Measurements from ENCODE around the gene GPX1.
"Not testable (repeated sequence)": the region's sequence is repeated elsewhere in the genome, so short reads cannot be mapped to it uniquely, and the experiment has no call there.

GPX1 gene

DNA sequence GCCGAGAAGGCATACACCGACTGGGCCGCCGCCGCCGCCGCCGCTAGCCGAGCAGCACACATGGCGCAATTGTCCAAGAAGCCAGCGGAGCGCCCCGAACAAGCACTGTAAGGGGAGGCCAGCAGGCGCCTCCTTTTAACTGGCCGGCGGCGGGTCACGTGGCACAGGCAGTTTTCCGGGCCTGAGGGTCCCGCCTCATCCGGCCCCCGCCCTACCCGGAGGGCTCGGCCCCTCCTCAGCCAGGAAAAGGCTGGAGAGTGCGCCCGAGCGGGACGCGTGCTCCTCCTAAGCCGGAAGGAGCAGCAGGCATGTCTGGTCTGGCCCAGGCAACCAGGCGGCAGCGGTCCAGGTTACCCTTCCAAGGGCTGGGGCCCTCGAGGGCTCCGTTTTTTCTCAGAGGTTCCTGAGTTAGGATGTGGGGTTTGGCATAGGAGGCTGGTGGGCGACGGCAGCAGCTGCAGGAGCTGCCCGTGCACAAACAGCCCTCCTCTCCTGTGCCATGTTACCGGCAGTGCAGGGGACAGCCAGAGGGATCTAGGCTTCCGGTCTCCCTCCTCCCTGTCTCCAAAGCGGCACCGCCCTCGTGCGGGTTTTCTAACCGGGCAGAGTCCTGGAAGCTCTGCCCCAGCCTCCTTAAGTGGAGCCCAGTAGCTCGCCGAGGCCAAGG is at the start of gene GPX1:
Gene GPX1, minus strand, starts transcription at position 137 of the 667 bp plus-strand sequence. Its CDS starts 75 bp downstream, at position 62.
- DNase-seq (ENCODE audit: low read depth), result peak; percentile 83

DNA sequence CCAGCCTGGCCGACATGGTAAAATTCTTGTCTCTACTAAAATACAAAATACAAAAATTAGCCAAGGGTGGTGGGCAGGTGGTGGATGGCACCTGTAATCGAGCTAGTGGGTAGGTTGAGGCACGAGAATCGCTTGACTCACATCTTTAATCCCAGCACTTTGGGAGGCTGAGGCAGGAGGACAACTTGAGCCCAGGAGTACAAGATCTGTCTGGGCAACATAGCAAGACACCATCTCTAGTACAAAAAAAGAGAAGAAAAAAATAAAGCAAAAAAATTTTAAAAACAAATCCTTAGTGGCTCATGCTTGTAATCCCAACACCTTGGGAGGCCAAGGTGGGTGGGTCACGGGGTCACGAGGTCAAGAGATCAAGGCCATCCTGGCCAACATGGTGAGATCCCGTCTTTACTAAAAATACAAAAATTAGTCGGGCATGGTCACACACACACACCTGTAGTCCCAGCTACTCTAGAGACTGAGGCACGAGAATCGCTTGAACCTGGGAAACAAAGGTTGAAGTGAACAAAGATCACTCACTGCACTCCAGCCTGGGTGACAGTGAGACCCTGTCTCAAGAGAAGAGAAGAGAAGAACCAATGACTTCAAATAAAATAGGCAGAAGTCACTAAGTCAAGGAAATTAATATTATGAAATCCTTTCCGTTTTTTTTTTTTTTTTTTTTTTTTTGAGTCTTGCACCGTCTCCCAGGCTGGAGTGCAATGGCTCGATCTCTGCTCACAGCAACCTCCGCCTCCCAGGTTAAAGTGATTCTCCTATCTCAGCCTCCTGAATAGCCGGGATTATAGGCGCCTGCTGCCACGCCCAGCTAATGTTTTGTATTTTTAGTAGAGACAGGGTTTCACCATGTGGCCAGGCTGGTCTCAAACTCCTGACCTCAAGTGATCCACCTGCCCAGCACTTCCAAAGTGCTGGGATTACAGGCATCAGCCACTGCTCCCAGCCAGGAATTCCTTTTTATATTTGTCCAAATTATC is 48.7 kb upstream of the GPX1 start:
- no peak for DNase-seq (ENCODE audit: low read depth)

DNA sequence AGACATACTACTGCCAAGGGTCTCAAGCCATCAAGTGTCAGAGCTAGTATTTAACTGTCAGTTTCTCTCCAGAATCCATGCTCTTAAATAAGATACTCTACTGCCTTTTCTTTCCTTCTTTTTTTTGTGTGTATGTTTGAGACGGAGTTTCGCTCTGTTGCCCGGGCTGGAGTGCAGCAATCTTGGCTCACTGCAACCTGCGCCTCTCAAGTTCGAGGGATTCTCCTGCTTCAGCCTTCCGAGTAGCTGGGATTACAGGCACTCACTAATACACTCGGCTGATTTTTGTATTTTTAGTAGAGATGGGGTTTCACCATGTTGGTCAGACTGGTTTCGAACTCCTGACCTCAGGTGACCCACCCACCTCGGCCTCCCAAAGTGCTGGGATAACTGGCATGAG is 47.4 kb upstream of the GPX1 start:
- DNase-seq (ENCODE audit: low read depth), result not testable (repeated sequence)

DNA sequence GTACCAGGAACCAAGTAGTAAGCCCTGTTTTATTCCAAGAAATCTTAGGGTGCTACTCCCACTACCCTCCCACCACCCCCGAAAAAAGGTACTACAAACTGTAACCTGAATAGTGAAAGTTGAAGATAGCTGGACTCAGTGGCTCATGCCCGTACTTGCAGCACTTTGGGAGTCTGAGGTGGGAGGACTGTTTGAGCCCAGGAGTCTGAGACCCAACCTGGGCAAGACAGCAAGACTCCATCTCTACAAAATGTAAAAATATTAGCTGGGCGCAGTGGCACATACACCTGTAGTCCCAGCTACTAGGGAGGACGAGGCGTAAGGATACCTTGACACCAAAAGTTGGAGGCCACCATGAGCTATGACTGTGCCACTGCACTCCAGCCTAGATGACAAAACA is 45.7 kb upstream of the GPX1 start:
- no peak for DNase-seq (ENCODE audit: low read depth)

DNA sequence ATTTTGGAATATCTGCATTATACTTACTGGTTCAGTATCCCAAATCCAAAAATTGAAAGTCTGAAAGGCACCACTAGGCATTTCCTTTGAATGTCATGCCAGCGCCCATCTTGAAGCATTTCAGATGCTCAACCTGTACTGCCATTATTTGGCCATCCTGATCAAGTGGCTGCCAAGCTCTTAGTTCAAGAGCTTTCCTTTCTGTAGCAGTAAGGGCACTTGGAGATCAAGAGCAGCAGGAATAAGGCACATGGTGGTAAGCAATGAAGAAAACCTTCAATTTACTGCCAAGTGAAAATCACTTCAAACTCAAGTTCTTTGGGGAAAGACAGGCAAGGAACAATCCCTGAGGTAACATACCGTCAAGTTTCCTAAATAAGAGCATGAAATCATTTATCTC is 43.6 kb upstream of the GPX1 start:
- no peak for DNase-seq (ENCODE audit: low read depth)

DNA sequence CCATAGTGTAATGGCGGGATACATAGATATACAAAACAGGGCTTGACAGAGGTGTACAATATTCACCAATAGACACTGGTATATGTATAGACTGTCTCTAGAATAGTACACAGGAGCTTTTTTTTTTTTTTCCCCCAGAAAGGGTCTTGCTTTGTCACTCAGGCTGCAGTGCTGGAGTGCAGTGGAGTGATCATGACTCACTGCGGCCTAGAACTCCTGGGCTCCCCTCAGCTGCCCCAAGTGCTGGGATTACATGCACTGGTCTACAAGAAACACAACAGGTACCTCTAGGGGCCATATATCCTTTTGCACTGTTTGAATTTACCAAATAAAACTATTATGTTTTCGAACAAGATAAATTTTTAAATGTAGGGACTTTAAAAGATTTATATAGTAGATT is 41.3 kb upstream of the GPX1 start:
- DNase-seq (ENCODE audit: low read depth), result no peak

DNA sequence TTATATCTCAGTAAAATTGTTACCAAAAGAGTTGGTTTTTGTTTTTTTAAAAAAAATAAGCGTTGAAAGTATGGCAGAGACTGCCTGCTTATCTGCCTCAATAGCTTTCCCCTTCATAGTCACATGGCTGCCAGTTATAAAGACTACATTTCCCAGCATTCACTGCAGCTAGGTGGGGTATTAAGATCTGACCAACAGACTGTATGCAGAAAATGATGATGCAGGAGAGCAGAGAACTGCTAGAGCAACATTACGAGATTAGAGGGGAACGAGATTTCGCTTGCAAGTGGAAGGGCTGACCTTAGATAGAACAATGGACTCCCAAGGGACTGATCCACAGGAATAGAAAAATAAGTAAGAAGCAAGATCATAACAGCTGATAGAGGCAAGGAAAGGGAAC is 39.3 kb upstream of the GPX1 start:
- no peak for DNase-seq (ENCODE audit: low read depth)

DNA sequence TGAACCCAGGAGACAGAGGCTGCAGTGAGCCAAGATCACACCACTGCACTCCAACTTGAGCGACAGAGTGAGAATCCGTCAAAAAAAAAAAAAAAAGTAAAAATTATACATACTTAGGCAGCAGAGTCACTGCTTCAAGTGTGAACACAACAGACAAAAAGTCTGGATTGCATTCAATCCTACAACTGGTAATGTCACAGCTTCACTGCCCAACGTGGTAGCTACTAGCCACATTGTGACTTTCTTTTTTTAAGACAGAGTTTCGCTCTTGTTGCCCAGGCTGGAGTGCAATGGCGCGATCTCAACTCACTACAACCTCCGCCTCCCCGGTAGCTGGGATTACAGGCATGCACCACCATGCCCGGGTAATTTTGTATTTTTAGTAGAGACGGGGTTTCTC is 33.2 kb upstream of the GPX1 start:
- DNase-seq (ENCODE audit: low read depth), result not testable (repeated sequence)

DNA sequence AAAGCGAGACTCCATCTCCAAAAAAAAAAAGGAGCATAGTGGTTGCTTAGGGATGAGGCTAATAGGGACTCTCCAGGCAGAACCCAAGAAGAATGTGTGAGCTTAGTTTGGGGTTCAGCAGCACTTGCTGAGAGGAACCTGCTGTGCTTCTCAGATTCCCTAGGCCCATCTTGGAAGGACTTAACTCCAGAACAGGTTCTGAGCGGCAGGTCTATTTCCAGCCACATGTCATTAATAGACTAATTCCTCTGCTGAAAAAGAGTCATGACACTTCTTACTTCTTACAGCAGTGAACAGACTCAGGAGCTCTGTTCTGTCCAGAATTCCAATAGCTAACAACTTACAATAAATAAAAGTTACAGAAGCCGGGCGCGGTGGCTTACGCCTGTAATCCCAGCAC is 31.1 kb upstream of the GPX1 start:
- no peak for DNase-seq (ENCODE audit: low read depth)

DNA sequence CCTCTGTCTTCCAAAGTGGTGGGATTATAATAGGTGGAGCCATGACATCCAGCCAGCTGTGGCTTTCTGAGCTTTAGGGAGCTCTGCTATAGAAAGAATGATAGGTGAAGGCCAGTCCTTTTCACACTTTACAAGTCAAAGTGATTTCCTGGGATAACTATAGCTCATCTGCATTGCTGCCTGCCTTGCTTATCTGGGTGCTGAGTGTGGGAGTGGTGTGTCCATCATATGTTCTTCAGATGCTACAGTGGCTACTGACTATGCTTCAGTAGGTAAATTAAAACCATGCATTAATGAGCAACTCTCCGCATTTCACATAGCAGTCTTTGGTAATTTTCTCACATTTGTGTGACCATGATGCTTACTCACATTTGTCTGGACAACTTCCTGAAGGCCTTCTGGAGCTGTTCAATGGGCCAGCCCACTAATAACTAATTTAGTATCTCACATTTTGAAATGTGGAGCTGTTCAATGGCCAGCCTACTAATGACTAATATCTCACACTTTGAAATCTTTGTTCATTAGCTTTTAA is 30.2 kb upstream of the GPX1 start:
- no peak for DNase-seq (ENCODE audit: low read depth)

GRCh38 chr3:49387721-49388120 is 29.6 kb upstream of the GPX1 start:
- no peak for DNase-seq (ENCODE audit: low read depth)

DNA sequence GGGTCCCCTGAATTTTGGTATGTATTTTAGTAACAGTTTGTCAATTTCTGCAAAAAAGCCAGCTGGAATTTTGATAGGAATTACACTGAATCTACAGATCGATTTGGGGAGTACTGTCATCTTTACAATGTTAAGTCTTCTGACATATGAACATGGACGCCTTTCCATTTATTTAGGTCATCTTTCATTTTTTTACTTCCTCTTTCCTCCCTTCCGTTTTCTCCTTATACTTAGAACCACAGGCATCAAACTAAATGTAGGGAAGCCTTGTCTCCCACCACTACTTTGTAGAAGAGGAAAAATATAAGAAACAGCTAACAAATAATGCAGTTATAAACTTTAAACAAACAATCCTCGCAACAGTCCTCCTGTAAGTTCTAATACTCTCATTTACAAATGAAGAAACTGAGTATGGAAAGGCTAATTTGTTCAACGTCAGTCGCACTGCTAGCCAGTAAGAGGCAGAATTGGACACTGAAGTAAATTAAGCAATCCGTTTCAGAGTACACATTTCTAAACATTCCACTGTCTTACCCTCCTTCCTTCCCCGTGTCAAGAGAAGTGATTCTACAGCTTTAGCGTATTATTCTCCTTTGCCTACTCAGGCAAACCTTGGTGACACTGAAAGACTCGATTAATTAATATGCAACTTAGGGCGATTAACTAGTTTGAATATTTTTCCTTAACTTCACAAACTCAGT is 28.1 kb upstream of the GPX1 start:
- DNase-seq (ENCODE audit: low read depth), result no peak

GRCh38 chr3:49385617-49386016 is 27.5 kb upstream of the GPX1 start:
- no peak for DNase-seq (ENCODE audit: low read depth)

DNA sequence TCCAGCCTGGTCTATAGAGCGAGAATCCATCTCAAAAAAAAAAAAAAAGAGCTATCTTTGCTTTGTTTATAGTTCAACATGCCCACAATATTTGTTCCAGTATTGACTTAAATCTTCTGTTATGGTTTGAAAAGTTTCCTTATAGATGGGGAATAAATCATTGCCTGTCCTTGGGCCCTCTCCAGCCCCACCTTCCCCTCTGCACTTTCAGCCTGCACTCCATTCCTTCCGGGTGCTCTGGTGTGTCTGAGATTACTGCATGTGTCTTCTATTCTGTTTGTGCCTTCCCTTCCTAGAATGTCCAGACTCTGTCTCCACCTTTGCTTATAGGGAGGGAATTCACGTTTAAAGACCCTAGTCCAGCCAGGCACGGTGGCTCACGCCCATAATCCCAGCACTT is 25.2 kb upstream of the GPX1 start:
- no peak for DNase-seq (ENCODE audit: low read depth)

- DNase-seq (ENCODE audit: low read depth), result no peak
These were observed 20.2 kb upstream of the GPX1 start for GRCh38 chr3:49378249-49378895.

DNA sequence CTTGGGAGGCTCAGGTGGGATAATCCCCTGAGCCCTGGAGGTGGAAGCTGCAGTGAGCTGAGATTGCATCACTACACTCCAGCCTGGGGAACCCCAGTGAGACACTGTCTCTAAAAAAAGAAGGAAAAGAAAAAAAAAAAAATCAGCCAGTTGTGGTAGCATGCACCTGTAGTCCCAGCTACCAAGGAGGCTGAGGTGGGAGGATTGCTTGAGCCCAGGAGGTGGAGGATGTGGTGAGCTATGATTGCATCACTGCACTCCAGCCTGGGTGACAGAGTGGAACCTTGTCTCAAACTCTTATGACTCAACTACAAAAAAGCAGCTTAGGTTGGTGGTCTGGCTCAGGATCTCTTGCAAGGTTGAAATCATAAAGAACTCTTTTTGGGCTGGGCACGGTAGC is 19.3 kb upstream of the GPX1 start:
- DNase-seq (ENCODE audit: low read depth), result peak; percentile 30

- no peak for DNase-seq (ENCODE audit: low read depth)
These were observed 13.8 kb upstream of the GPX1 start for GRCh38 chr3:49371946-49372345.

- no peak for DNase-seq (ENCODE audit: low read depth)
These were observed 12.6 kb upstream of the GPX1 start for GRCh38 chr3:49370585-49371290.

DNA sequence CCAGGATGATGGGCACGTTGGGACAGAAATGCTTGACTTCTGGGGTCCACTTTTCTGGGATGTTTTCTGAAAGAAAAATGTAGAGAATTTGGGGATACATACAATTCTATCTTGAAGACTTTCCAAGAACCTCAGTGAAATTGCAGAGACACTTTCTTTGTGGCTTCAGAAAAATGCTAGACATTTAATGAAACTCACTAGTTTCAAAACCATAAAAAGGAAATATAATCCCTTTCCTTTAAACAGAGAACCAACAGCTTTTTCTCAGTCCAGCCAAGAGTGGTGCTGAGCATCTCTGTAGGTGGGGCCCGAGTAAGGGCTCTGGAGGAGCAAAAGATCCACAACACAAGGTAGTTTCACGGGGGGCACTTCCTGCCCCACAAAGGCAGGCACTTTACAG is 4.4 kb upstream of the GPX1 start:
- DNase-seq (ENCODE audit: low read depth), result no peak

GRCh38 chr3:49359623-49360022 is 1.5 kb upstream of the GPX1 start:
- no peak for DNase-seq (ENCODE audit: low read depth)

- DNase-seq (ENCODE audit: low read depth), result peak; percentile 18
These were observed 702 bp upstream of the GPX1 start for GRCh38 chr3:49358884-49359225.

Data from activated T-cell treated with anti-CD3 and anti-CD28 coated beads for 24 hours (primary cell).